Measurements from ENCODE around the gene DGCR6.
"Not testable (repeated sequence)": the region's sequence is repeated elsewhere in the genome, so short reads cannot be mapped to it uniquely, and the experiment has no call there.

DGCR6 gene

GRCh38 chr22:18961201-18961600 lies 55.1 kb downstream of the DGCR6 start:
- DNase-seq, result not testable (repeated sequence)
